Fibroblast of peridontal ligament (primary cell): ENCODE results near the gene SIMC1.

Experiments used
- DNase-seq: peaks from one replicate; pipeline ENCODE4 v3.0.0-alpha.2; 2010; ENCODE audit errors: extremely low read depth

SIMC1 gene

DNA sequence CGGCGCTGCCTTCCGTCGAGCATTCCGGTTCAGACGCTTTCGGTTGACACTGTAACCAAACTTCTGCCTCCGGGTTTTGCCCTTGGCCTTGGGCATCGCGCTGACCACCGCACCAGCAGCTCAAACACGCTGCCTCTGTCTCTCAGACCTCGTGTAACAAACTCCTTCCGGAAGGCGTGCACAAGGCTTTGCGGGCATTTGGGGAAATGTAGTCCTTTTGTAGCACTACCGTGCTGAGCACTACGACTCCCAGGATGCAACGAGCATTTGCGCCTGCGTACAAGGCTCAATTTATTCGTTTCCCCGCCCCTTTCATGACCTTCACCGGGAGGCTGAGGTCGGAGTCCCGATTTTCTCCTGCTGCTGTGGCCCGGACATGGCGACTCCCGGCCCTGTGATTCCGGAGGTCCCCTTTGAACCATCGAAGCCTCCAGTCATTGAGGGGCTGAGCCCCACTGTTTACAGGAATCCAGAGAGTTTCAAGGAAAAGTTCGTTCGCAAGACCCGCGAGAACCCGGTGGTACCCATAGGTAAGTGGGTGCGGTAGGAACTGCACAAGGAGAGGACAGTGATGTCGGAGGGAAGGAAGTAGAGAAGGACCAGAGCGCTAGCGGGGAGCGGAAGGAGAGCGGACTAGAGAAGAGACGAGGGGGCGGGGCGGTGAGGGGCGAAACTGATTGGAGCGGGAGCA lies 150.4 kb downstream of the SIMC1 start, which contains the start of the genes HIGD2A and NOP16:
HIGD2A (plus strand) TSS at position 308 of the 691 bp plus-strand sequence; CDS start at position 377, 69 bp downstream.
NOP16 (minus strand) TSS at position 155 of the 691 bp plus-strand sequence; CDS start at position 96, 59 bp downstream.
- DNase-seq = peak; percentile 99

DNA sequence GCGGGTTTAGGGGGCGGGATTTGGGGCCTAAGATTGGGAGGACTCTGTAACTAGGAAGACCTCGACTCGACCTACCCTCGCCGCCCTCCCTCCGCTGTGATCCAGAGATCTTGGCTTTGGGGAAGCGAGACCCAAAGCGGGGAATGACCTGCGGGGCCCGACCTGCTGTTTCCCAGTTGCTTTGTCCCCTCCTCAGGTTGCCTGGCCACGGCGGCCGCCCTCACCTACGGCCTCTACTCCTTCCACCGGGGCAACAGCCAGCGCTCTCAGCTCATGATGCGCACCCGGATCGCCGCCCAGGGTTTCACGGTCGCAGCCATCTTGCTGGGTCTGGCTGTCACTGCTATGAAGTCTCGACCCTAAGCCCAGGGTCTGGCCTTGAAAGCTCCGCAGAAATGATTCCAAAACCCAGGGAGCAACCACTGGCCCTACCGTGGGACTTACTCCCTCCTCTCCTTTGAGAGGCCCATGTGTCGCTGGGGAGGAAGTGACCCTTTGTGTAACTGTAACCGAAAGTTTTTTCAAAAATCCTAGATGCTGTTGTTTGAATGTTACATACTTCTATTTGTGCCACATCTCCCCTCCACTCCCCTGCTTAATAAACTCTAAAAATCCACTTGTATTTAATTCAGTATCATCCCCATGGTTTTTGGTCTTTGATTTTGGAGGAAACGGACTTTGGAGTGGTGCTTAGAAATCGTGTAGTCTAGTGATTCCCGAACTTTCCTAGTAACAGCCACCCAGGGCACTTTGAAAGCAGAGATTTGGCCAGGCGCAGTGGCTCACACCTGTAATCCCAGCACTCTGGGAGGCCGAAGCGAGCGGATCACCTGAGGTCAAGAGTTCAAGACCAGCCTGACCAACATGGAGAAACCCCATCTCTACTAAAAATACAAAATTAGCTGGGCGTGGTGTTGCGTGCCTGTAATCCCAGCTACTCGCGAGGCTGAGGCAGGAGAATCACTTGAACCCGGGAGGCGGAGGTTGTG lies 151.2 kb downstream of the SIMC1 start:
- DNase-seq = no peak

DNA sequence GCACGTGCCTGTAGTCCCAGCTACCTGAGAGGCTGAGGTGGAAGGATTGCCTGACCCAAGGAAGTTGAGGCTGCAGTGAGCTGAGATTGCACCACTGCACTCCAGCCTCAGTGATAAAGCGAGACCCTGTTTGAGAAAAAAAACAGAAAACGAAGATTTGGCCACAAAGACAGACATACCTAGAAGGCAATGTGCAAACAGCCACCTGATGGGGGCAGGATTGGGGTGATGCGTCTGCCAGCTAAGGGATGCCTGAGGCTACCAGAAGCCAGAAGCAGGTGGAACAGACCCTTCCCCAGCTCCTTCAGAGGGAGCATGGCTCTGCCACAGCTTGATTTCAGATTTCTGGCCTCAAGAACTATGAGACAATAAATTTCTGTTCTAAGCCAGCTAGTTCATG lies 153.3 kb downstream of the SIMC1 start:
- DNase-seq = no peak

DNA sequence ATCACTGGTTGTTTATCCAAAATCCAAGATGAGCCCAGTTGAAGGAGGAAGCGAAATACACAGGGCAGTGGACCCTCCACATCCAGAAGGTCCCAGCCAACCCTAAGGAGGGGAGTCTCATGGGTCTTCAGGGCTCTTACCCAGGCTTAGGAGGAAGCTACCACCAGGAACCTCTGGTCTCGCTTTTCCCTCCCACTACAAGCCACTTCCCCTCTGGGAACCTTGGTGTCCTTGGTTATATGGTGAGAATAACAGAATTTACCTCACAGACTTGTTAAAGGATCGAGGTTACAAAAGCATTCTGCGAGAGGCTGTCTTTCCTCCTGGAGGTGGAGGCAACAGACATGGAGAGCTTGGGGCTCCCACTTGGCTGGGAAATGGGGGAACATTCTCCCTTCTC lies 153.8 kb downstream of the SIMC1 start:
- no peak for DNase-seq

DNA sequence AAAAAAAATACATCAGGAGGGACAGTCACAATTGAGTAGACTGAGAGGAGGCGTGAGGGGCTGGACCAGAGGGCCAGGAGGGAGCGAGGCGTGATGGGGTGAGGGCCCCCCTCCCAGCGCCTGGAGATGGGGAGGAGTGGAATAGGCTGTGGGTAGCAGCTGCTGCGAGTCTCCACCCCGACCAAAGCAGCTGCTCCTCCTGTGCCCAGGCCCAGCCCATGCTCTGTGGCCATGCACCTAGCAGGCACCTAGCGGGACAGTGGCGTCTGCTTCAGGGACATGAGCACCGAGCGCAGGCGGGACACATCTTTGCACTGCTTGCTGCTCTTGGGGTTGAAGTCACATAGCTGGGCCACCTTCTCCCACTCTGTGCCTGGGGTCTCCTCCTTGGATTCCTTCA lies 154.3 kb downstream of the SIMC1 start:
- DNase-seq = no peak

DNA sequence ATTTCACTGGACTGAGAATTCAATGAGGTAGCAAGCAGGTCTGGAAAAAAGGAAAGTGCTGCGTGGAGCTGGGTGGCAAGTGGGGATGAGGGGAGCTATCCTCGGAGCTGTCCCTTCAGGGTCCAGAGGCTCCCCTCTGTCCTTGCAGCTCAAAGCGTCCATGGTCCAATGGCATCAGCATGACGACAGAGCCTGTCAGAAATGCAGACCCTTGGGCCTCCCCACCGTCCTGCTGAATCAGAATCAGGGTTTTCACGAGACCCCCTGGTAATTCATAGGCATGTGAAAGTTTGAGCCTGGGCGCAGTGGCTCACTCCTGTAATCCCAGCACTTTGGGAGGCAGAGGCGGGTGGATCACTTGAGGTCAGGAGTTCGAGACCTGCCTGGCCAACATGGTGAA lies 155.9 kb downstream of the SIMC1 start:
- DNase-seq = no peak

DNA sequence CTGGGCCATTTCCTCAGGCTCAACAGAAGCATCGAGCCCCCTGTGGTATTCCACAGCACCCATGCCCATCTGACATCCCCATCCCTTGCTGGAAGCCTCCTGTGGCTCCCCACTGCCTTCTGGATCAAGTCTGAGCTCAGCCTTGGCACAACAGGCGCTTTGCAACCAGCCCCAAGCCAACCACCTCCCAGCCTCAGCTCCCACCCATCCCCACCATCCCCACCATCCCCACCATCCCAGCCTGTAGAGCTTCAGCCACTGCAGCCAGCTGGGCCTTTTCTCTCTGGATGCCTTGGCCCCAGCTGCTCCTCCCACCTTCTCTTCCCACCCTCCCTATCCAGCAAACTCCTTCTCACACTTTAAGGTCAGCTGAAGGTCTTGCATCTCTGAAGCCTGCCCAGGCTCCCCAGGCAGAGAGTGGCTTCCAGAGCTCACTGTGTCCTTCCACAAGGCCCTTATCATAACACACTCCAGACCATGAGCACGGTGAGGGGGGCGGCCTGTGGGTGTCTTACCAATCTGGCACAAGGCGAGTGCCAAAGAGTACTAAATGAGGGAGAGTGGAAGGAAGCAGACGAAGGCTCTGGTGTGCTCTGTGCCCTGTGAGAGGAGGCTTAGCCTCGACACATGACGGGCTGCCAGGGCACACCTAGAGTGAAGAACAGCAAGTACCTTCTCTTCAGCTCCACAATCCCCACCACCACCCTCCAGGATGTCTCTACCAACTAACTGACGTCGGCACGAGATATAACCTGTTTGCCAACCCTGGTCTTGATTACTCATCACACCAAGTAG lies 156.9 kb downstream of the SIMC1 start:
- no peak for DNase-seq
